HepG2 (cell line): Measurements from ENCODE around the gene FKBP1B. TPM values are rescaled to one million over a fixed set of nuclear protein-coding genes. Genes with fewer than 3 reads are reported as not detected.

ENCODE experiments used
- ATAC-seq: fragments of 200-7000 bp; cut with Tn5 transposase; 3 replicates; pipeline ENCODE4 v1.9.1; 2020; ENCODE audit warnings: mild to moderate bottlenecking, moderate library complexity
- BruUV-seq: library from RNA; stranded (reverse); fragments of 400-500 nt; replicated peaks from 2 replicates; lab custom pipeline; 2021; lab: Mats Ljungman, UMichigan
- CTCF ChIA-PET: fragments of 300-600 bp; formaldehyde crosslinking; extraction: SDS; loops from one replicate; lab custom pipeline; 2021; ENCODE audit warnings: low total read pairs, inconsistent platforms, low intra/inter-chr PET ratio; lab: Yijun Ruan, JAX
- POLR2A ChIA-PET: fragments of 350-600 bp; sonication (Branson Sonifier 250); formaldehyde crosslinking; loops from one replicate; lab custom pipeline; 2020; ENCODE audit warnings: antibody characterized with exemption, inconsistent platforms; lab: Yijun Ruan, JAX
- DNase-seq: peaks from one replicate; pipeline ENCODE4 v3.0.0-alpha.2; 2015; ENCODE audit warnings: low spot score
- FAIRE-seq: peaks from 3 replicates; lab custom pipeline; 2011; peaks lifted over from hg19 to GRCh38; lab: Jason Lieb, UNC
- H2AFZ ChIP-seq: one replicate; pipeline ENCODE4 v1.6.1; 2011; ENCODE audit warnings: low read length, inconsistent platforms
- H3K27ac ChIP-seq: fragments of 300-600 bp; 3 replicates; pipeline ENCODE4 v1.8.0; 2011; ENCODE audit warnings: mixed run types, mild to moderate bottlenecking, mixed read lengths, low read length, inconsistent platforms; ENCODE audit not compliant: insufficient read depth; ENCODE audit errors: extremely low read length
- H3K27me3 ChIP-seq, 2 experiments: fragments of 200-600 bp in 1 of 2; 2 replicates in 1 of 2; 3 replicates in 1 of 2; pipeline versions ENCODE4 v1.6.0 to v1.8.0; 2011; ENCODE audit warnings: low read length in 2 of 2, mild to moderate bottlenecking in 2 of 2, moderate library complexity in 2 of 2, inconsistent platforms in 1 of 2; ENCODE audit not compliant: insufficient read depth in 2 of 2, control insufficient read depth in 1 of 2
- H3K36me3 ChIP-seq, 2 experiments: fragments of 200-600 bp in 1 of 2; replicated peaks in 1 of 2; 2 replicates in 1 of 2; 3 replicates in 1 of 2; pipeline versions ENCODE4 v1.5.1 to v1.8.0; 2011; ENCODE audit warnings: low read length in 2 of 2, inconsistent platforms in 1 of 2; ENCODE audit not compliant: insufficient read depth in 2 of 2, control insufficient read depth in 1 of 2
- H3K4me1 ChIP-seq: 2 replicates; pipeline ENCODE4 v1.5.1; 2012; ENCODE audit warnings: low read length, inconsistent platforms; ENCODE audit not compliant: insufficient read depth
- H3K4me2 ChIP-seq: 2 replicates; pipeline ENCODE4 v1.6.0; 2011; ENCODE audit warnings: low read depth, low read length, inconsistent platforms
- H3K4me3 ChIP-seq, 3 experiments: fragments of 200-600 bp in 1 of 3; sonication (generic), shearing (Covaris generic) in 1 of 3; replicated peaks in 1 of 3; 2 replicates each; pipeline ENCODE4 v1.5.1; 2011 to 2016; ENCODE audit warnings: low read length in 3 of 3, inconsistent platforms in 2 of 3, low read depth in 2 of 3, mild to moderate bottlenecking in 2 of 3, control low read depth in 1 of 3, mixed read lengths in 1 of 3; ENCODE audit not compliant: insufficient read depth in 1 of 3
- H3K79me2 ChIP-seq: one replicate; pipeline ENCODE4 v1.6.1; 2011; ENCODE audit warnings: low read length, inconsistent platforms; ENCODE audit not compliant: insufficient read depth
- H3K9ac ChIP-seq: 2 replicates; pipeline ENCODE4 v1.6.0; 2011; ENCODE audit warnings: mild to moderate bottlenecking, low read depth, low read length, inconsistent platforms; ENCODE audit not compliant: insufficient read depth
- H3K9me3 ChIP-seq: 2 replicates; pipeline ENCODE4 v1.5.1; 2012; ENCODE audit warnings: mild to moderate bottlenecking, low read length
- H4K20me1 ChIP-seq: 2 replicates; pipeline ENCODE4 v1.6.0; 2011; ENCODE audit warnings: inconsistent platforms, mild to moderate bottlenecking, low read length, moderate library complexity; ENCODE audit not compliant: insufficient read depth
- ATM ChIP-seq: fragments of 450-650 bp; IDR thresholded peaks from 2 replicates; pipeline ENCODE4 v1.7.1; 2017; ENCODE audit warnings: mild to moderate bottlenecking, borderline replicate concordance
- CREM ChIP-seq, 2 experiments: sonication (generic) in 1 of 2; formaldehyde crosslinking in 1 of 2; IDR thresholded peaks; 2 replicates each; pipeline versions ENCODE4 v1.4.0 to v1.6.1; 2016 to 2020; ENCODE audit warnings: antibody characterized with exemption in 1 of 2, mild to moderate bottlenecking in 1 of 2, missing genetic modification reagents in 1 of 2
- DR1 ChIP-seq: sonication (generic); formaldehyde crosslinking; IDR thresholded peaks from 2 replicates; pipeline ENCODE4 v1.8.0; 2021; ENCODE audit warnings: mild to moderate bottlenecking, missing genetic modification reagents, inconsistent platforms
- MAFG ChIP-seq: sonication (generic); formaldehyde crosslinking; IDR thresholded peaks from 2 replicates; pipeline ENCODE4 v1.5.1; 2020; ENCODE audit warnings: mild to moderate bottlenecking, missing genetic modification reagents
- MED8 ChIP-seq: sonication (generic); formaldehyde crosslinking; IDR thresholded peaks from 2 replicates; pipeline ENCODE4 v1.8.1; 2023; ENCODE audit warnings: mild to moderate bottlenecking, missing genetic modification reagents; ENCODE audit not compliant: insufficient replicate concordance
- RXRB ChIP-seq: IDR thresholded peaks from 2 replicates; pipeline ENCODE4 v1.6.1; 2016; ENCODE audit warnings: borderline replicate concordance, missing genetic modification reagents, missing compliant biosample characterization
- SOX5 ChIP-seq: IDR thresholded peaks from 2 replicates; pipeline ENCODE4 v1.6.1; 2016; ENCODE audit warnings: borderline replicate concordance
- TEAD2 ChIP-seq: sonication (generic); formaldehyde crosslinking; IDR thresholded peaks from 2 replicates; pipeline ENCODE4 v1.9.0; 2021; ENCODE audit warnings: missing genetic modification reagents
- ZFP90 ChIP-seq: sonication (generic); formaldehyde crosslinking; IDR thresholded peaks from 2 replicates; pipeline ENCODE4 v1.8.0; 2022; ENCODE audit warnings: missing genetic modification reagents, mild to moderate bottlenecking, inconsistent platforms, borderline replicate concordance
- ZGPAT ChIP-seq: IDR thresholded peaks from 2 replicates; pipeline ENCODE4 v1.6.1; 2016; ENCODE audit warnings: mild to moderate bottlenecking
- ZNF263 ChIP-seq: sonication (generic); formaldehyde crosslinking; IDR thresholded peaks from 2 replicates; pipeline ENCODE4 v1.4.0; 2020; ENCODE audit warnings: missing genetic modification reagents
- ZNF280B ChIP-seq: sonication (generic); formaldehyde crosslinking; IDR thresholded peaks from 2 replicates; pipeline ENCODE4 v1.5.0; 2020; ENCODE audit warnings: missing genetic modification reagents, mild to moderate bottlenecking, borderline replicate concordance
- ZNF639 ChIP-seq: conservative IDR thresholded peaks from 2 replicates; pipeline ENCODE4 v1.6.1; 2018; ENCODE audit warnings: missing genetic modification reagents
- ZNF75D ChIP-seq: sonication (generic); formaldehyde crosslinking; IDR thresholded peaks from 2 replicates; pipeline ENCODE4 v1.8.1; 2023; ENCODE audit warnings: missing genetic modification reagents, mild to moderate bottlenecking, borderline replicate concordance
- ZNF800 ChIP-seq: sonication (generic); formaldehyde crosslinking; IDR thresholded peaks from 2 replicates; pipeline ENCODE4 v1.4.0; 2020; ENCODE audit warnings: missing genetic modification reagents
- ZSCAN30 ChIP-seq: sonication (generic); formaldehyde crosslinking; IDR thresholded peaks from 2 replicates; pipeline ENCODE4 v1.5.0; 2020; ENCODE audit warnings: mild to moderate bottlenecking, missing genetic modification reagents
- WGBS: methylation state at CpG from one replicate; pipeline ENCODE4 v1.1.6; 2017; ENCODE audit warnings: low lambda C conversion rate; 5-methylcytosine and 5-hydroxymethylcytosine counted together
- in situ Hi-C: cut with HindIII; loops from 2 replicates; pipeline ENCODE4 v1.10.0; 2017; ENCODE audit warnings: low pct_unique_long_range_greater_than_20kb; ENCODE audit not compliant: extremely low pct_ligation_motif_present
- intact Hi-C: fragments of 100-400 bp; cut with micrococcal nuclease; formaldehyde crosslinking; loops from one replicate; pipeline ENCODE4 v1.10.0; 2022; ENCODE audit not compliant: unreplicated experiment
- polyA plus RNA-seq, 8 experiments: library from polyadenylated mRNA; depleted of rRNA in 3 of 8; stranded (reverse) in 7 of 8; unstranded in 1 of 8; fragments of >200 nt; fragmentation: Illumina TruSeq in 4 of 8; extraction: Trizol in 4 of 8; gene quantifications; 2 replicates each; pipeline versions ENCODE4 v1.2.1 to v1.2.3, GENCODE V29; 2011 to 2016; ENCODE audit warnings: low read depth in 4 of 8, missing spikeins in 1 of 8, mixed read lengths in 1 of 8; ENCODE audit not compliant: insufficient read depth in 1 of 8
- total RNA-seq, 5 experiments: library from RNA; depleted of rRNA; stranded (reverse); fragments of >200 nt; fragmentation: Illumina TruSeq; extraction: Trizol; gene quantifications; 2 replicates each; pipeline ENCODE4 v1.2.3, GENCODE V29; 2016; ENCODE audit warnings: low read depth in 1 of 5

The FKBP1B gene
- total and polyA plus RNA-seq, 2 of the 13 experiments (the other 11 are each of a cell fraction or from before 2014, with no cell fraction given), result 35.2 to 96.3 TPM

GRCh38 chr2:24015562-24016375, 33.8 kb upstream of the FKBP1B start:
- peak overlapping the region; percentile 89 for H3K4me2 ChIP-seq
- H3K9me3 ChIP-seq, result no peaks in the 10 kb centered on the region
- 10% methylated on average over 8 of the region's 11 CpGs for WGBS
- BruUV-seq, result TSS peak; percentile 87
- ChIA-PET POLR2A (interaction anchor here (0.5 to 6.3 kb wide), 20 partner anchors 9 to 111 kb away, joined by 3 to 91 read pairs (median 6); partner anchors contain the start of genes ATAD2B, FKBP1B, SF3B6 and TP53I3), CTCF (interaction anchor here (1.0 kb wide), 1 partner anchor 45 kb away, joined by 3 read pairs; no protein-coding TSS in a partner anchor)
- H3K4me3 ChIP-seq, result peak overlapping the region; percentile 22 to 70 (median 27); a peak in 5 of 6 replicates
- peak overlapping the region; percentile 76 for H3K9ac ChIP-seq
- ATAC-seq (peak; percentile 95), DNase-seq (peak; percentile 98), FAIRE-seq (peak; percentile 99)
- in situ Hi-C loops (no loop called here), intact Hi-C loops (loop anchor here (1.0 to 2.0 kb wide), 3 partner anchors 31 to 89 kb away; partner anchors contain the start of genes ATAD2B, SF3B6 and WDCP)
- peak overlapping the region; percentile 24 for H2AFZ ChIP-seq
- H4K20me1 ChIP-seq, result no peaks in the 10 kb centered on the region
- peaks cover 41% of the 10 kb centered on the region for H3K4me1 ChIP-seq
- H3K27ac ChIP-seq, result peak overlapping the region; percentile 74
- H3K79me2 ChIP-seq, result no peaks in the 10 kb centered on the region
- no peaks in the 10 kb centered on the region for H3K27me3 ChIP-seq
- no peaks in the 10 kb centered on the region for H3K36me3 ChIP-seq
- no peak for TF ChIP-seq TEAD2 (CRISPR knock-in tag)
- peak; percentile 69; the same call in 1 of the 2 replicates for TF ChIP-seq ZGPAT
- peak; percentile 86 for TF ChIP-seq RXRB (CRISPR knock-in tag)
- TF ChIP-seq ZNF280B, result peak; percentile 96
- TF ChIP-seq ATM, result no peak
- TF ChIP-seq MAFG (CRISPR knock-in tag), result no peak
- TF ChIP-seq ZNF75D (CRISPR knock-in tag), result no peak
- TF ChIP-seq CREM (IDR thresholded peaks at IDR 0.05), result peak; percentile 42; the same call in 1 of the 2 replicates
- TF ChIP-seq CREM (CRISPR knock-in tag; IDR thresholded peaks at IDR 0.05), result no peak
- TF ChIP-seq SOX5 (CRISPR knock-in tag), result peak; percentile 100
- TF ChIP-seq ZSCAN30, result 0 out of 2 replicates have a peak, but pooled peaks have one; percentile 63
- TF ChIP-seq ZNF263, result peak; percentile 66
- no peak for TF ChIP-seq MED8 (CRISPR knock-in tag)
- peak; percentile 23; the same call in 1 of the 2 replicates for TF ChIP-seq ZFP90 (CRISPR knock-in tag)
- TF ChIP-seq ZNF639, result peak; percentile 55; the same call in 1 of the 2 replicates
- TF ChIP-seq DR1 (CRISPR knock-in tag), result peak; percentile 64
- 0 out of 2 replicates have a peak, but pooled peaks have one; percentile 26 for TF ChIP-seq ZNF800 (CRISPR knock-in tag)
